HG02885 (cell line): ENCODE measurements around the gene UNC5CL.

Experiments used
- ATAC-seq: cut with Tn5 transposase; IDR thresholded peaks from one replicate; pipeline ENCODE4 v1.9.1; 2021; ENCODE audit warnings: mild to moderate bottlenecking; ENCODE audit not compliant: unreplicated experiment, poor library complexity

The UNC5CL gene

GRCh38 chr6:41064841-41065240 is 25.8 kb upstream of the UNC5CL start:
- ATAC-seq = no peak

DNA sequence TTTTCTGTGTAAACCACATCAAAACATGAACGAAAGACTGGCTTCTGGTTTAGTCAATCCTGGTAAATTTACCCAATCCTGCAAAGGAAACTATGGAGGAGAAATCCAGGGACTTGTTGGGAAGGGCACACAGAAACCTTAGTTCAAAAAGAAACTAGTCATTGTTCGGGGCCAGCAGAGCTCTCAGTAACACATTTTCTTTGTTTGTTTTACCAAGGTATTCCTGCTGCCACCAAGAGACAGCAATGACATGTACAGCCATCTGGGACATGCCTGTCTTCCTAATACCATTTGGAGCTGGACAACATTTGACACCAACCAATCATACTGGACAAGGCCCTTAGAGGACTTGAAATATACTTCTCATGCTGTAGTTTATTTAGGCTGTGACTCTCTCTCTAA is 24.9 kb upstream of the UNC5CL start:
- ATAC-seq = no peak

DNA sequence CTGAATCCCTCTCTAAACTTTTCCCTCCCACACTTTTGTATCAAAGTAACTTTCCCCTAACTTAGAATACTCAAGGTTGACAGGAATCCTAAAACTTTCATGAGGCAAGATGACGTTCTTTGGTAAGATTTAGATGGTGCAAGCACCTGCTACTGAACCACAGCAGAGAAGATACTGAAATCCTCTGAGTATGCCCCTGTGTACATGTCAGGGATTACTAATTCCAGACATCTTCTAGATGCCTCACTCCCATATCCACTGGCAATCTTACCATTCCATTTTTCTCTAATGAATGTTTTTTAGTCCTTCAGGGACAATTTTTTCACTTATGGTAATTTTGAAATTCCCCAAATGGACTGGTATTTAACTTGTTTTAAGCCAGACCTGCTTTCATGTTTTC is 23.0 kb upstream of the UNC5CL start:
- ATAC-seq = no peak

DNA sequence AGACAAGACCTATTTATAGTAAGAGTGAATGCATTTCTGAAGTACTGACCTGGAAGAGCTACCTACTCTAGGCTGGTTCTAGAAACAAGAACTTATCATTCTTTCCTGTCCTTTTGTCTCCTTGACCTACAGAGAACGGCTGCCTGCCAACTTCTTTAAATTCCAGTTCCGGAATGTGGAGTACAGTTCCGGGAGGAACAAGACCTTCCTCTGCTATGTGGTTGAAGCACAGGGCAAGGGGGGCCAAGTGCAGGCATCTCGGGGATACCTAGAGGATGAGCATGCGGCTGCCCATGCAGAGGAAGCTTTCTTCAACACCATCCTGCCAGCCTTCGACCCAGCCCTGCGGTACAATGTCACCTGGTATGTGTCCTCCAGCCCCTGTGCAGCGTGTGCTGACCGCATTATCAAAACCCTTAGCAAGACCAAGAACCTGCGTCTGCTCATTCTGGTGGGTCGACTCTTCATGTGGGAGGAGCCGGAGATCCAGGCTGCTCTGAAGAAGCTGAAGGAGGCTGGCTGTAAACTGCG is 22.2 kb upstream of the UNC5CL start:
- ATAC-seq = no peak

DNA sequence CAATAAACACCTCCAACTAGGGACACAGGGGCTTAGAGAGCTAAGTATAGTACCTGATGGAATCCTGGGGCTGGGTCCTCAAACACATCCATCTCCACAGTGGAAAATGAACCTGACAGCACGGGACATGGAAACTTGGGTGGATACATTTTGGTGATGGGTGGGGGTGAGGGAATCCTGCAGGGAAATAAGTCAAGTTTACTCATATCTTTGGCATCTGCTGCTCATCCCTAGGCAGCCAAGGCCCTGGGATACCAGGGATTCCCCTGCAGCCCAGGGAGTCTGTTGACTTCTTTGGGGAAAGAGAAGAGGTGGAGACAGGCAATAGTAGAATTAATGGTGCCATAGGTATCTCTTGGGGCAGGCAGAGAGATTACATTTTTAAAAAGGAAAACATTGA is 20.5 kb upstream of the UNC5CL start:
- ATAC-seq = no peak

- no peak for ATAC-seq
These were observed 19.8 kb upstream of the UNC5CL start for GRCh38 chr6:41058783-41059181.

- ATAC-seq = no peak
These were observed 17.9 kb upstream of the UNC5CL start for GRCh38 chr6:41056768-41057490.

DNA sequence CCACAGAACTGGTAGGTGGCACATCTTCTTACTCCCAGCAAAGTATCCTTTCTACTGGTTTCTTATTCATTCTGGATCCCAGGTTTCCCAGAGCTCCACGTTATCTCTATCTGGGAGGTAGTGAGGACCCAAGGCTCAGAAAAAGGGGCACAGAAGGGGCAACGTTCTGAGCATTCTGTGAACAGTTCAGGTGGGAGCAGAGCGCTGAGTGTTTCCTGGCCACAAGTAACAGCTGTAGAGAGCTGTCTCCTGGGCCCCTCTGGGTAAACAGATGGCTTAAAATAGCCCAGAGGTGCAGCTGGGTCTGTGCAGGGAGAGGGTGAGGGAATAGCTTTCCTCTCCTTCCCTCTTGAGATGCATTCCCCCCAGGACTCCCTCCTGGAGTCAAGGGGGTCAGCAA is 16.1 kb upstream of the UNC5CL start:
- ATAC-seq = no peak

- ATAC-seq = no peak
These were observed 15.5 kb upstream of the UNC5CL start for GRCh38 chr6:41054511-41054910.

DNA sequence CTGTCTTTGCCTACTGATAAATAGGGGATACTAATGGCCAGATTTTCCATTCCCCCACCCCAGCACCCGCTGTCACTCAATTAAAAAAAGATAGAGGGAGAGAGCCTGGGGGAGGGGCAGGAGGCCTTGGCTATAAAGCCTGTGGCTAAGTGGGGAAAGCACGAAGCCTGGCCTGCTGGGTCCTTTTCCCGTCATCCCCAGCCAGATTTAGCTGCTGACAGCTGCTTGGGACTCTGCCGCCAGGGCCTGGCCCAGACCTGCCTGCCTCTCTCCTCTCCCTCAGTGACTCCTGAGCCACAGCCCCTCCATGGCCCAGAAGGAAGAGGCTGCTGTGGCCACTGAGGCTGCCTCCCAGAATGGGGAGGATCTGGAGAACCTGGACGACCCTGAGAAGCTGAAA is 14.0 kb upstream of the UNC5CL start, which contains the start of gene APOBEC2:
Gene APOBEC2, plus strand, starts transcription at position 162 of the 400 bp plus-strand sequence. Its CDS starts 146 bp downstream, at position 308.
- ATAC-seq = no peak

- ATAC-seq = no peak
These were observed 12.9 kb upstream of the UNC5CL start for GRCh38 chr6:41051873-41052272.

GRCh38 chr6:41050536-41050935 is 11.5 kb upstream of the UNC5CL start:
- no peak for ATAC-seq

DNA sequence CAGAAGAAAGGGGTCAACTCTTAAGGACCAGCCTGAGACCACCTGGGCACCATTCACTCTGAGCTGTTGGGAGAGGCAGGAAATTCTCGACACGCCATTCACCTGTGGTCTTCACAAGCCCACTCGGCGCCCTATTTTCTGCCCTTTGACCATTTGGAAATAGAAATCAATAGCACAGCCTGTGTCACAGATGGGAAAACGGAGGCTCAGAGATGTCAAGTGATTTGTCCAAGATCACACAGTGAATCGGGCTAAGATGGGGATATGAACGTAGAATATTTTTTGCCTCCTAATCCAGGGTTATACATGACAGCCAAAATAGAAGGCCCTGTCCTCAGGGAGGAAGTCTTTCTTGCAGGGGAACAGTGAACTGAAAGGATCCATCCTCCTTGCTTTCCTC is 10.9 kb upstream of the UNC5CL start:
- no peak for ATAC-seq

GRCh38 chr6:41049521-41049920 is 10.5 kb upstream of the UNC5CL start:
- ATAC-seq = no peak

DNA sequence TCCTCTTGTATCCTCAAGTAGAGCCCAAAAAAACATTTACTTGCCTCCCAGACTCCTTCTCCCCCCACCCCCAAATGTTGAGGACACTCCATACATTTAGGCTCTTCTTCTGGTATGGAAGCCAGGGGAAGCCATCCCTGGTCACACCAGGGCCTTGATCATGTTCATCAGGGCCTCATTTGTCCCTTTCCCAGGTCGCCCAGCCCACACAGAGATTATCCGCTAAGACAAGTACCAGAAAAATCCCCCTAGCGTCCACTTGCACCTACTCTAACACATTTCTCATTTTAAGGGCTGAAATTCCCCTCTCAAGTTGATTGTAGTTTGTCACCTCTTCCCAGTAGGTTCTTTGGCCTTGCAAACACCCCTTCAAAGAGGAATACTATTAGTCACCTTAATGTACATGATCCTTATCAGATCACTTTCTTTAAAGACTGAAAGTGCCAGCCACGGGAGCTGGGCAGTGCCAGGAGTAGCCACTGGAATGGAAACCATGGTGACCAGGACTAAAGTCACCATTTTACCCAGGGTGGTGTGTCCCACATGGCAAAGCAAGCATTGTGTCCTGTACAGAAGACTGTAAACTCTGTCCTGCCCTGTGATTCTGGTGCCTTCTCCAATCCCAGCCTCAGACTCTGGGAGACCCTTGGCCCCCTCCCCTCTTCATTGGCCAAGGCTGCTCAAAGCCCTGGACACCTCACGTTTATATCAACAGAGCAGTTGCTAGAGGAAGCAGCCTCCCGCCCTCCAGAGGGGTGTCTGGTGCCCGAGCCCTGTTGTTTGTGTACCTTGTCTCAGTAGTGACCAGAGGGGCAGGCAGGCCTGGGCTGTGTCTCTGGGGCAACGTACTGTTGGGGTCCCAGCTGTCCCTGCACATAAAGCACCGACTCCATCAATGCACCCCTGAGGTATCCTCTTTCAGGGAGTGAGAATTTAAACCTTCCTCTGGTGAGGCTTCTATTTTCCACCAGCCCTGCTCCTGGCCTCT is 9.0 kb upstream of the UNC5CL start:
- no peak for ATAC-seq

- ATAC-seq = no peak
These were observed 8.3 kb upstream of the UNC5CL start for GRCh38 chr6:41047306-41047705.

GRCh38 chr6:41046084-41046483 is 7.1 kb upstream of the UNC5CL start:
- no peak for ATAC-seq

GRCh38 chr6:41045664-41046063 is 6.6 kb upstream of the UNC5CL start:
- ATAC-seq = no peak

- ATAC-seq = no peak
These were observed 4.1 kb upstream of the UNC5CL start for GRCh38 chr6:41043151-41043550.

- ATAC-seq = no peak
These were observed 3.4 kb upstream of the UNC5CL start, which contains the start of gene TSPO2 for GRCh38 chr6:41042226-41043055. TSPO2 (plus strand) TSS chr6:41042467; CDS start chr6:41042986, 519 bp downstream.
